ENCODE data around the gene TP63. TPM values are rescaled to one million over a fixed set of nuclear protein-coding genes. Genes with fewer than 3 reads are reported as not detected.

The TP63 gene
- total and polyA plus RNA-seq, 2 experiments from 2014 or later: not detected

DNA sequence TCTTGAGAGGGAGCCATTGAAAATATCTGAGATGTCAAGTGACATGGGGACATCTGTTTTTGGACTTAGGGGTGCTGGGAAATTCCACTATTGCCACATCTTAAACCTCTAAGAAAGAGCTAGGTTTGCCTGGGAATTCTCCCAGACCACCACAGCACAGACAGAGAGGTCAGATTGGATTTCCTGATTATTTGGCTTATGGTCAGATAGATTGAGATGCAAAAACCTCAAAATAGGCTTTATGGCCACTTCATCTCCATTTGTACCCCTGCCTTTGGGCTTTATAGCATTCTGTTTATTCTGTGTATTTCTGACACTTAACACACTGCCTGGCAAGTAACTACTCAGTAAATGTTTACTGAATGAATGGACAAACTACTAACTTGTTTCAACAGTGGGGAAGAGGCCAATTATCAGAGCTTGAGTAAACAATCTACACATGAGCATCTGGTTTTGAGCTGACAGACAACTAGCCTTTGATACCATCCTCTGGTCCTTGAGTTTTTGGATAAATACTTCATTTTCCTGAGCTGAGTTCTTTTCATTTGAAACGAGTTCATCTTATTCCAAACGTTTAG is 81.8 kb downstream of the TP63 start:
- Histone ChIP-seq H3K27me3 (ENCODE audit: insufficient read depth) (no peaks in the 10 kb centered on the region), H4K20me1 (replicated peaks; ENCODE audit: insufficient read depth) (no peaks in the 10 kb centered on the region), H3F3A (replicated peaks; ENCODE audit: low read depth) (no peaks in the 10 kb centered on the region), H3K27ac (ENCODE audit: low read depth) (no peak overlapping the region), H3K36me3 (ENCODE audit: insufficient read depth) (no peaks in the 10 kb centered on the region), H2AFZ (no peak overlapping the region), H3K4me3 (no peak overlapping the region), H3K79me2 (replicated peaks; ENCODE audit: insufficient read depth) (no peaks in the 10 kb centered on the region), H3K9me2 (ENCODE audit: insufficient read depth) (no peaks in the 10 kb centered on the region), H3K4me1 (ENCODE audit: insufficient read depth) (0 out of 2 replicates have a peak, but pooled peaks cover 2% of the 10 kb centered on the region), H3K4me2 (no peak overlapping the region)
- H3K4me3 Mint-ChIP-seq: no peak overlapping the region
- no peaks in the 10 kb centered on the region for H3K36me3 Mint-ChIP-seq (ENCODE audit: low read depth)
- H3K27ac Mint-ChIP-seq: no peak overlapping the region
- no peak for DNase-seq (ENCODE audit: low spot score)
- peaks cover 5% of the 10 kb centered on the region; the same call in 2 of the 3 replicates for H3K4me1 Mint-ChIP-seq
- no peak for ATAC-seq
- H3K27me3 Mint-ChIP-seq (ENCODE audit: insufficient read depth, low read depth, poor library complexity): no peaks in the 10 kb centered on the region
- no peaks in the 10 kb centered on the region for H3K9me3 Mint-ChIP-seq
- TF ChIP-seq EZH2phosphoT487 (IDR thresholded peaks at IDR 0.05; ENCODE audit: unreplicated experiment) (no peak), STAT1 (IDR thresholded peaks at IDR 0.05; ENCODE audit: unreplicated experiment) (no peak), JUNB (IDR thresholded peaks at IDR 0.05; ENCODE audit: unreplicated experiment) (no peak), EZH2 (IDR thresholded peaks at IDR 0.05; ENCODE audit: low read depth, unreplicated experiment) (no peak), CREB1 (CRISPR knock-in tag; IDR thresholded peaks at IDR 0.05; ENCODE audit: low read depth) (no peak), ZNF114 (CRISPR knock-in tag; IDR thresholded peaks at IDR 0.05) (no peak), NANOG (IDR thresholded peaks at IDR 0.05; ENCODE audit: borderline replicate concordance) (no peak), POLR2AphosphoS5 (IDR thresholded peaks at IDR 0.05; ENCODE audit: low read depth) (no peak)
- TF ChIP-seq, protein P1, sequence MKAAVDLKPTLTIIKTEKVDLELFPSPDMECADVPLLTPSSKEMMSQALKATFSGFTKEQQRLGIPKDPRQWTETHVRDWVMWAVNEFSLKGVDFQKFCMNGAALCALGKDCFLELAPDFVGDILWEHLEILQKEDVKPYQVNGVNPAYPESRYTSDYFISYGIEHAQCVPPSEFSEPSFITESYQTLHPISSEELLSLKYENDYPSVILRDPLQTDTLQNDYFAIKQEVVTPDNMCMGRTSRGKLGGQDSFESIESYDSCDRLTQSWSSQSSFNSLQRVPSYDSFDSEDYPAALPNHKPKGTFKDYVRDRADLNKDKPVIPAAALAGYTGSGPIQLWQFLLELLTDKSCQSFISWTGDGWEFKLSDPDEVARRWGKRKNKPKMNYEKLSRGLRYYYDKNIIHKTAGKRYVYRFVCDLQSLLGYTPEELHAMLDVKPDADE (IDR thresholded peaks at IDR 0.05): no peak
- TF ChIP-seq, protein P2, sequence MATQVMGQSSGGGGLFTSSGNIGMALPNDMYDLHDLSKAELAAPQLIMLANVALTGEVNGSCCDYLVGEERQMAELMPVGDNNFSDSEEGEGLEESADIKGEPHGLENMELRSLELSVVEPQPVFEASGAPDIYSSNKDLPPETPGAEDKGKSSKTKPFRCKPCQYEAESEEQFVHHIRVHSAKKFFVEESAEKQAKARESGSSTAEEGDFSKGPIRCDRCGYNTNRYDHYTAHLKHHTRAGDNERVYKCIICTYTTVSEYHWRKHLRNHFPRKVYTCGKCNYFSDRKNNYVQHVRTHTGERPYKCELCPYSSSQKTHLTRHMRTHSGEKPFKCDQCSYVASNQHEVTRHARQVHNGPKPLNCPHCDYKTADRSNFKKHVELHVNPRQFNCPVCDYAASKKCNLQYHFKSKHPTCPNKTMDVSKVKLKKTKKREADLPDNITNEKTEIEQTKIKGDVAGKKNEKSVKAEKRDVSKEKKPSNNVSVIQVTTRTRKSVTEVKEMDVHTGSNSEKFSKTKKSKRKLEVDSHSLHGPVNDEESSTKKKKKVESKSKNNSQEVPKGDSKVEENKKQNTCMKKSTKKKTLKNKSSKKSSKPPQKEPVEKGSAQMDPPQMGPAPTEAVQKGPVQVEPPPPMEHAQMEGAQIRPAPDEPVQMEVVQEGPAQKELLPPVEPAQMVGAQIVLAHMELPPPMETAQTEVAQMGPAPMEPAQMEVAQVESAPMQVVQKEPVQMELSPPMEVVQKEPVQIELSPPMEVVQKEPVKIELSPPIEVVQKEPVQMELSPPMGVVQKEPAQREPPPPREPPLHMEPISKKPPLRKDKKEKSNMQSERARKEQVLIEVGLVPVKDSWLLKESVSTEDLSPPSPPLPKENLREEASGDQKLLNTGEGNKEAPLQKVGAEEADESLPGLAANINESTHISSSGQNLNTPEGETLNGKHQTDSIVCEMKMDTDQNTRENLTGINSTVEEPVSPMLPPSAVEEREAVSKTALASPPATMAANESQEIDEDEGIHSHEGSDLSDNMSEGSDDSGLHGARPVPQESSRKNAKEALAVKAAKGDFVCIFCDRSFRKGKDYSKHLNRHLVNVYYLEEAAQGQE (IDR thresholded peaks at IDR 0.05; ENCODE audit: unreplicated experiment): no peak
- TF ChIP-seq, protein P3, sequence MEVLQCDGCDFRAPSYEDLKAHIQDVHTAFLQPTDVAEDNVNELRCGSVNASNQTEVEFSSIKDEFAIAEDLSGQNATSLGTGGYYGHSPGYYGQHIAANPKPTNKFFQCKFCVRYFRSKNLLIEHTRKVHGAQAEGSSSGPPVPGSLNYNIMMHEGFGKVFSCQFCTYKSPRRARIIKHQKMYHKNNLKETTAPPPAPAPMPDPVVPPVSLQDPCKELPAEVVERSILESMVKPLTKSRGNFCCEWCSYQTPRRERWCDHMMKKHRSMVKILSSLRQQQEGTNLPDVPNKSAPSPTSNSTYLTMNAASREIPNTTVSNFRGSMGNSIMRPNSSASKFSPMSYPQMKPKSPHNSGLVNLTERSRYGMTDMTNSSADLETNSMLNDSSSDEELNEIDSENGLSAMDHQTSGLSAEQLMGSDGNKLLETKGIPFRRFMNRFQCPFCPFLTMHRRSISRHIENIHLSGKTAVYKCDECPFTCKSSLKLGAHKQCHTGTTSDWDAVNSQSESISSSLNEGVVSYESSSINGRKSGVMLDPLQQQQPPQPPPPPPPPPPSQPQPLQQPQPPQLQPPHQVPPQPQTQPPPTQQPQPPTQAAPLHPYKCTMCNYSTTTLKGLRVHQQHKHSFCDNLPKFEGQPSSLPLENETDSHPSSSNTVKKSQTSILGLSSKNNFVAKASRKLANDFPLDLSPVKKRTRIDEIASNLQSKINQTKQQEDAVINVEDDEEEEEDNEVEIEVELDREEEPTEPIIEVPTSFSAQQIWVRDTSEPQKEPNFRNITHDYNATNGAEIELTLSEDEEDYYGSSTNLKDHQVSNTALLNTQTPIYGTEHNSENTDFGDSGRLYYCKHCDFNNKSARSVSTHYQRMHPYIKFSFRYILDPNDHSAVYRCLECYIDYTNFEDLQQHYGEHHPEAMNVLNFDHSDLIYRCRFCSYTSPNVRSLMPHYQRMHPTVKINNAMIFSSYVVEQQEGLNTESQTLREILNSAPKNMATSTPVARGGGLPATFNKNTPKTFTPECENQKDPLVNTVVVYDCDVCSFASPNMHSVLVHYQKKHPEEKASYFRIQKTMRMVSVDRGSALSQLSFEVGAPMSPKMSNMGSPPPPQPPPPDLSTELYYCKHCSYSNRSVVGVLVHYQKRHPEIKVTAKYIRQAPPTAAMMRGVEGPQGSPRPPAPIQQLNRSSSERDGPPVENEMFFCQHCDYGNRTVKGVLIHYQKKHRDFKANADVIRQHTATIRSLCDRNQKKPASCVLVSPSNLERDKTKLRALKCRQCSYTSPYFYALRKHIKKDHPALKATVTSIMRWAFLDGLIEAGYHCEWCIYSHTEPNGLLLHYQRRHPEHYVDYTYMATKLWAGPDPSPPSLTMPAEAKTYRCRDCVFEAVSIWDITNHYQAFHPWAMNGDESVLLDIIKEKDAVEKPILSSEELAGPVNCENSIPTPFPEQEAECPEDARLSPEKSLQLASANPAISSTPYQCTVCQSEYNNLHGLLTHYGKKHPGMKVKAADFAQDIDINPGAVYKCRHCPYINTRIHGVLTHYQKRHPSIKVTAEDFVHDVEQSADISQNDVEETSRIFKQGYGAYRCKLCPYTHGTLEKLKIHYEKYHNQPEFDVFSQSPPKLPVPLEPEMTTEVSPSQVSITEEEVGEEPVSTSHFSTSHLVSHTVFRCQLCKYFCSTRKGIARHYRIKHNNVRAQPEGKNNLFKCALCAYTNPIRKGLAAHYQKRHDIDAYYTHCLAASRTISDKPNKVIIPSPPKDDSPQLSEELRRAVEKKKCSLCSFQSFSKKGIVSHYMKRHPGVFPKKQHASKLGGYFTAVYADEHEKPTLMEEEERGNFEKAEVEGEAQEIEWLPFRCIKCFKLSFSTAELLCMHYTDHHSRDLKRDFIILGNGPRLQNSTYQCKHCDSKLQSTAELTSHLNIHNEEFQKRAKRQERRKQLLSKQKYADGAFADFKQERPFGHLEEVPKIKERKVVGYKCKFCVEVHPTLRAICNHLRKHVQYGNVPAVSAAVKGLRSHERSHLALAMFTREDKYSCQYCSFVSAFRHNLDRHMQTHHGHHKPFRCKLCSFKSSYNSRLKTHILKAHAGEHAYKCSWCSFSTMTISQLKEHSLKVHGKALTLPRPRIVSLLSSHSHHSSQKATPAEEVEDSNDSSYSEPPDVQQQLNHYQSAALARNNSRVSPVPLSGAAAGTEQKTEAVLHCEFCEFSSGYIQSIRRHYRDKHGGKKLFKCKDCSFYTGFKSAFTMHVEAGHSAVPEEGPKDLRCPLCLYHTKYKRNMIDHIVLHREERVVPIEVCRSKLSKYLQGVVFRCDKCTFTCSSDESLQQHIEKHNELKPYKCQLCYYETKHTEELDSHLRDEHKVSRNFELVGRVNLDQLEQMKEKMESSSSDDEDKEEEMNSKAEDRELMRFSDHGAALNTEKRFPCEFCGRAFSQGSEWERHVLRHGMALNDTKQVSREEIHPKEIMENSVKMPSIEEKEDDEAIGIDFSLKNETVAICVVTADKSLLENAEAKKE (CRISPR knock-in tag; IDR thresholded peaks at IDR 0.05): no peak

All from GM23338 (cell line).